ENCODE data around the gene KRTAP7-1.

The KRTAP7-1 gene, protein sequence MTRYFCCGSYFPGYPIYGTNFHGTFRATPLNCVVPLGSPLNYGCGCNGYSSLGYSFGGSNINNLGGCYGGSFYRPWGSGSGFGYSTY

DNA sequence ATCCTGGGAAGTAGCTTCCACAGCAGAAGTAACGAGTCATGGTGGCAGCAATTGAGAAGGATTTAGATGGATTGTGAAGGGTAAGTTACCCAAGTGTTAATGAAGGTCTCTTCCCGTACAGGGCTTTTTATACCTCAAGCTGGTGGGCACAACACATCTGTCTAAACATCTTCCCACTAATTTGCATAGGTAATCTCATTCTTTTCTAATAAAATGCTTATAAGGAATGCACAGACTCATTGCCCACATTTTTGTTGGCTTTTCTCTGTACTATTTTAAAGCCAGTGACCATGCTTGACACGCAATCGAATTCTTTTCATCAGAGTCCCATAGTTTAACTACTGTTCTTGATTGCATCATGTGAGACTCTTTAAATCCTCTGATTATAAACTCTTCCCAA is at the start of gene KRTAP7-1:
TSS of gene KRTAP7-1 (minus strand) at position 101 of the 400 bp plus-strand sequence. CDS start at position 40, 61 bp downstream.
- no peak for DNase-seq (ENCODE audit: low spot score)

DNA sequence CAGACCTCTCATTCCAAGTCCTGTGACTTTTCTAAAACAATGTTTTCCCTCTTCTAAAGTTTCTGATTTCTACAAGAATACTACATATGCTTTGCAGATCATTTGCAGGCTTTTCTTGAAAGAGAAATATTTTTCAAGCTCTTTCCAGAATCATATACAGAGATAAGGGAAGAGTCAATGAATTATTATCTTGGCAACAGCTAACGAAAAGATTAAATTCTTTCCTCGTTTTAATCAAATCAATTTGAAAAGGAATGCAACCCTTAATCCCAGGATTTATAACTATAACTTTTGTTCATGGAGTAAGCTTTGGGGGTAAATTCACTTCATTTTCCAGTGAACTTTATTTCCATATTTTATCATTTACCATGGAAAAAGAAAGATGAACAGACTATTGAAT is 45.0 kb upstream of the KRTAP7-1 start:
- DNase-seq (ENCODE audit: low spot score): no peak

DNA sequence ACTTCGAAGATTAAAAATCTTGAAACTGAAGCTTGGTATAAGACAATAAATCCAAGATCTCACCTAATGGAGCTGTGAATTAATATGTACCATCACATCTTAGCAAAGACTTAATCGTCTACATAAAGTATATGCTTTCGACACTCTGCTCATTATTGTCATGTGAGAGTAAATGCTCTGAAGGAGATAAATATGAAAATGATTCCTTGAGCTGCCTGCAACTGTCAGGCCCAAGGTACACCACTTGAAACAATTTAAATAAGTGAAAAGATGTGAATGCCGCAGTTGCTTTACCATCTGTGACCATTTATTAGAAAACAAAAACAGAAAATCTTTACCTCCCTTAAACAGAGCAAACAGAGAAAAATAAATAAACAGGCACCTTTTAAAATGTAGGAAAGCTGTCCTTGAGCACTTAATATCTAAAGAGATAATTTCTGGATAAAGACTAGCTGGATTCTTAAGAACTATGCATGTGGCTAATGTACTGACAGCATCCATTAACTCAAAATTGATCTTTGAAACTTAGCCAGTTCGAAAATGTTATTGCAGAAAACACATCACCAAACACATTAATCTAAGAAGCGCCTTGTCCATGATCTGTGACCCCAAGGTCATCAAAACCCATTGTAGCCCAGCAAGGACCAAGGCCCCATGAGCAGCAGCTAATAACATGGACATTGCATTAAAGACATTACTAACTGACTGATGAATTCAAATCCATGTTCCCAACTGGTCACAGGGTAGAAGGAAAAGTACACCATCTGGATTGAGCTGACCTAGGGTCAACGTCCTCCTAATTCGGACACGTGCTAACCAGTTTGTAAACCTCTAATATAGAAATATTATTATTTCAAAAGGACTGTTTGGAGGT is 18.3 kb upstream of the KRTAP7-1 start:
- DNase-seq (ENCODE audit: low spot score): no peak

DNA sequence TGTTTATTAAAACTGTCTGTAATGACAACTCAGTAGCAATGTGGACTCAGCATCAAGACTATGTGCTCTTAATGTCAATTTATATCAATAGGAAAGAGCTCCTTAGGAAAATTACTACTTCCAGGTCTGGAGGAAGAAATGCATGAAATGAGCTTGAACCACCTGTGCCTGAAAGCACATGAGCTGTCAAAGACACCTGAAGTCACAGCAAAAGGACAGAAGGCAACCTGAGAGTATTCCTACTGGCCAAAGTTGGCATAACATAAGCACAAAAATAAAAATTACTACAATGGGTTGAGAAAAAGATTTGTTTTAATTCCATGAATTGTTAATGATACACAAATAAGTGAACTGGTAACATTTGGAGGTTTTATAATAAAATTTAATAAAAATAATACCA is 13.4 kb upstream of the KRTAP7-1 start:
- DNase-seq (ENCODE audit: low spot score): no peak

DNA sequence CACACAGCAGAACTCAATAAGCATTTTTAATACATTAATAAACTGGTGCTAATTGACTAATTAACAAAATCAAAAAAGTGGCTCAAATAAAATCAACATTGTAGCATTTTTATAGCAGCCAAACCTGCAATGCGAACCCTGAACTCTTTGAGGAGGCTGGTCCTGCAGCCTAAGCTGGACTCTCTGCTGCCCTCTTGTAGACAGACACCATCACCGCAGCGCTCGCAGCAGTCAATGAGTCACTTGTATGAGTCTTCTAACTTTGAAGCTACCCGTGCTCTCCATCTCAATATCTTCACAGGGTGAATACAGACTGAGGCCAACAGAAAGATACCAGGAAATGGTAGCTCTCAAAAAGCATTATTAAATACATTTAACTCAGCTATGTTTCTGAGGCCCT is 9.7 kb upstream of the KRTAP7-1 start:
- DNase-seq (ENCODE audit: low spot score): peak; percentile 66

DNA sequence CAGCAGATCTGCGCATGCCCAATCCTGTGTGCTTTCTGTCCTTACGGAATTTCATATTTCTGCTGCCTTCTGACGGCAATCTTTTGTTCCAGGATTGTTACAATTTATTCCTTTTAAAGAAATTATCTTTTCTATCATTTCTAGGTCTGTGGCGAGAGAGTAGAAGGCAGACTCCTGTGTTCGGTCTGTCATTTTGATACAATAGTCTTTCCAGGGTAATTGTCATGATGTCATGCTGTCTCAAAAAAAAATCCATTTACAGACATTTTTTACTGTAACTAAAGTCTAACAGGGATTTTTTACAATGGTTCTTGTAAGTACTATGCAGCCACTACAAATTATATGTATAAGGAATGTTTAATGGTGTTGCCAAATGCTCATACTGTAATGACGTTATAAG is 9.0 kb upstream of the KRTAP7-1 start:
- DNase-seq (ENCODE audit: low spot score): no peak

DNA sequence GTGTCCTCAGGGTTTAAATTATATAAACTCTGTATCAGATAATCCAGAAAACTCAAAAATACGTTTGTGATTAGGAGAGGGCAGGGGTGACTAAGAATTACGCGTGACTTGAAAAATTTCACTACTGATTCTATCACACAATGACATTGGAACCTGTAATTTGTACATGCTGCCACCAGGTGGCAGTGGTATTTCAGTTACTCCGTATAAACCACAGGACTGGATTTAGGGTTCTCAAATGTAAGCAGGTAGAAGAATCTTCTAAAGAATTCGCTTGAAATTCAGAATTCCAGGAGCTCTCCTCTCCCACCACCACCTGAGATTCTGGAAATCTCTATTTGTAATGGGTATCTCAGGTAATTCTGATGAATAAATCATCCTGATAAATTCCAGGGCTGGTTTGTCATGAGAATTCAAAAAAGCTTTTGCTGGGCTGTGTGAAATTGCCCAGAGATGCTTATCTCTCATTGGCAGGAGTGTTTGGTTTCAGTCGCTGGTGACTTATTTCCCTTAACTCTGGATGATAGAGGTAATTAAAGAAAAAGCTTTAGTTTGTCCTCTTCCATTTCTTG is 1.7 kb upstream of the KRTAP7-1 start:
- peak; percentile 26 for DNase-seq (ENCODE audit: low spot score)

DNA sequence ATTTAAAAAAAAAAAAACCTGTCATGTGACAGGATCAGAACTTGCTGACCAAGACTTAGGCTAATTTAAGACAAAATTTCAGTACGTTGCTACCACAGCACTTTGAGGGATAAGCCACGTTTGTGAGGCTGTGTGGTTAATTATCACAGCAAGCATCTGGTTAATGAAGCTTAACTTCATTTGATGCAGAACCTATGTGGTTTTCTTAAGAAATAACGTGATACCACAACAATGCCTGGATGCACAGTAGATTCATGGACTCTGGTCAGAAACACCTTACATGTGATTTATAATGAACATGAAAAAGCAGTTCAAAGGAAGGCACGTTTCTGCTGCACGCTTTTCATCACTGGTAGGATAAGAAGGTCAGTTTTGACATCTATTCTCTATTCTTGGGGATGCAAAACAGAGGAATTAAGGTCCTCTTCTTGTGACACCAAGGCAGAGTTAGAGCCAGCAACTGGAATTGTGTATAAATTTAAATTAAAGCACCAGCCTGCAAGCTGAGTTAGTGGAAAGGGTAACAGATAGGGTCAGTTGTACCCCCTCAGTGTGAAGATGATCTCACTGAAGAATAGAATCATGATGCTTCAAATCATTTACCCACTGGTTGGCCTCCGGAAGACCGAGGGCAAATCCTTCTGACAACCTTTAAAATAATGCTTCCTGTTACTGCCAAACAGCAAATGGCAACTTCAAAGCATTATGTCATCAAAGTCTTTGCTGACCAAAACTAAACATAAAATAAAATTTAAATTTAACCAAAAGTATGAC is 10.5 kb downstream of the KRTAP7-1 start:
- peak; percentile 16 for DNase-seq (ENCODE audit: low spot score)

DNA sequence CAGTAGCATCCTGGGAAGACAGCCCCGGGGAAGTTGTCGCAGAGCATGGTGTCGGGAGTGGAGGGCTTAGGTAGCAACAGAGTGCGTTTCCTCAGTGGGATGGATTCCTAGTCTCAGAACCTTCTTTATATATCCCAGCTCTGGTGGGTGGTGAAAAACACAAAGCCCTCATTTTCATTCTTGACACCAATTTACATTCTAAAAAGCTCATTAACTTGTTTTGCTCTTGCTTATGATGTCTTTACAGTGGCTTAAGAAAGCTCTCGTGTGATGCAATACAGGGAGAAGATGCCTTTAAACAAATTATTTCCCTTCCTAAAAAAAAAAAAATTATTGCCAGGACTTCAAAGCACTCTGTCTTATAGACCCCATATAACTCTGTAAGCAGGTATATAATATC is 16.4 kb downstream of the KRTAP7-1 start, which contains the start of gene KRTAP8-1:
TSS of gene KRTAP8-1 (minus strand) at position 101 of the 400 bp plus-strand sequence. CDS start at position 47, 54 bp downstream.
- no peak for DNase-seq (ENCODE audit: low spot score)

DNA sequence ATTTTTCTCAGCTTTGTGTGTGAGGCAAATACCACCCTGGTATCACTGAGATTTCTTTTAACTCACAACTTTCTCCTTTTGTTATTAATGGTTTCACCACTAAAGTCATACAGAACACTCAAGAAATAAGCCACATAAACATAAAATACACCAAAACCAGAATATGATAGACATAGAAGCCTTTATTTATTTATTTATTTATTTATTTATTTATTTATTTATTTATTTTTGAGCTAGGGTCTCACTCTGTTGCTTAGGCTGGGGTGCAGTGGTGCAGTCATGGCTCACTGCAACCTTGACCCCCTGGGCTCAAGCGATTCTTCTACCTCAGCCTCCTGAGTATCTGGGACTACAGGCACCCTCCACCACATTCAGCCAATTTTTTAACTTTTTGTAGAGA is 29.0 kb downstream of the KRTAP7-1 start:
- DNase-seq (ENCODE audit: low spot score): no peak

DNA sequence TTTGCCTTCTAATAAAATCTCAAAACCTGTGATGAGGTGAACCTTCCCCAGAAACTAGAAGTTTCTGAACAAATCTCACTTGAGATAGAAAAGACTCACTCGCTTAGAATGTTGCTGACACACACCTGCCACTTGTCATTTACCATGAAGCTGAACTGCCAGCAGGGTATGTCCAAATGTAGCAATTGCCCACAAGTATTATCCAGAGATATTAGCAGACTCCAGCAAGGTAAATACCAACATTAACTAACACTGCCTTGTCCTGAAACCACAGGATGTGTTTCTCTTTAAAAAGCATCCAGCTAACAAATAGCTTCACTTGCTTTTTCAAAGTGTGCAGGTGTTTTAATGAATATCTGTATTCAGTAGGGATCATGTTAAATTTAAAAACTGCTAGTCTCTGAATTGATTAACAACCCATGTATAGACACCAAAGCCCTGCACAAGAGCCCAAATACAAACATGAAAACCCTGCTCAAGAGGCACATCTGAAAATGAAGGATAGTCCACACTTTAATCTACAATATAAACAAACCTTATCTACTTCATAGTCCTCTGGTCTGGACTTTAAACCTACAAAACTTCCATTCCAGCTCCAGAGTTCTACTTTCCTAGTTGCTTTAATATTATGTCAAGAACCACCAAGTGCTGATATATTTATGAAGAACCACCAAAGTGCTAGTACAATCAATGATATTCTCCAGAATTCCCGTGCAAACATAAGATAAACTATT is 35.8 kb downstream of the KRTAP7-1 start:
- DNase-seq (ENCODE audit: low spot score): no peak

DNA sequence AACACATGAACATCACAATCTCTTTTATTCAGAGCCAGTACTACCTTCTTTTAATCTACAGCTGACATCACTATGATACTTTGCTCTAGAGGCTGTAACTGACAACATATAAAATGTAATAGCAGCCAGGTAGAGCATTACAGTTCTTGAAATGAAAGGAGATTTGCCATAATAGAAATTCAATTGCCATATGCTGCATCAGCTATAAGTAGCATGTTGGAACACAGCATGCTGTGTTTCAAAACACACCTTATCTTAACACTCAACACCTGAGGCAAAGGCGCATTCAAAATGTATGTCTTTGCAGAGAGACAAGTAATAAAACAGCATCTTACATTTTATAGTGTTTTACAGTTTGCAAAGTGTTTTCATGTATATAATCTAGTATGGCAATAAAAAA is 50.3 kb downstream of the KRTAP7-1 start:
- no peak for DNase-seq (ENCODE audit: low spot score)

Measured in SW480 (cell line).